ENCODE results near the gene GIMAP7. TPM values are rescaled to one million over a fixed set of nuclear protein-coding genes. Genes with fewer than 3 reads are reported as not detected.
"Not testable (repeated sequence)": the region's sequence is repeated elsewhere in the genome, so short reads cannot be mapped to it uniquely, and the experiment has no call there.

GIMAP7 gene
- total RNA-seq, 1 donor: not detected

DNA sequence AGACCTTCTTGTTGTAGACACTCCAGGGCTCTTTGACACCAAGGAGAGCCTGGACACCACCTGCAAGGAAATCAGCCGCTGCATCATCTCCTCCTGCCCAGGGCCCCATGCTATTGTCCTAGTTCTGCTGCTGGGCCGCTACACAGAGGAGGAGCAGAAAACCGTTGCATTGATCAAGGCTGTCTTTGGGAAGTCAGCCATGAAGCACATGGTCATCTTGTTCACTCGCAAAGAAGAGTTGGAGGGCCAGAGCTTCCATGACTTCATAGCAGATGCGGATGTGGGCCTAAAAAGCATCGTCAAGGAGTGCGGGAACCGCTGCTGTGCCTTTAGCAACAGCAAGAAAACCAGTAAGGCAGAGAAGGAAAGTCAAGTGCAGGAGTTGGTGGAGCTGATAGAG, 5.5 kb downstream of the GIMAP7 start:
- DNase-seq (ENCODE audit: insufficient read length, low spot score, missing footprints): no peak
- no peaks in the 10 kb centered on the region for H3K4me1 ChIP-seq (ENCODE audit: insufficient read depth, low read length)
- no peak overlapping the region for H3K4me3 ChIP-seq (ENCODE audit: insufficient read depth, low read length)
- no peaks in the 10 kb centered on the region for H3K9me3 ChIP-seq (ENCODE audit: low read depth, low read length)
- no peak overlapping the region for H3K27ac ChIP-seq (ENCODE audit: low read depth, low read length)
- no peaks in the 10 kb centered on the region for H3K79me2 ChIP-seq (ENCODE audit: insufficient read depth, low read length)
- H2AFZ ChIP-seq (ENCODE audit: low read length): no peak overlapping the region
- no peaks in the 10 kb centered on the region for H3K27me3 ChIP-seq (ENCODE audit: insufficient read depth, low read length)
- H4K20me1 ChIP-seq (ENCODE audit: insufficient read depth, low read length): no peaks in the 10 kb centered on the region
- no peak overlapping the region for H3K4me2 ChIP-seq (ENCODE audit: insufficient read depth, low read length)
- TF ChIP-seq, protein P1, sequence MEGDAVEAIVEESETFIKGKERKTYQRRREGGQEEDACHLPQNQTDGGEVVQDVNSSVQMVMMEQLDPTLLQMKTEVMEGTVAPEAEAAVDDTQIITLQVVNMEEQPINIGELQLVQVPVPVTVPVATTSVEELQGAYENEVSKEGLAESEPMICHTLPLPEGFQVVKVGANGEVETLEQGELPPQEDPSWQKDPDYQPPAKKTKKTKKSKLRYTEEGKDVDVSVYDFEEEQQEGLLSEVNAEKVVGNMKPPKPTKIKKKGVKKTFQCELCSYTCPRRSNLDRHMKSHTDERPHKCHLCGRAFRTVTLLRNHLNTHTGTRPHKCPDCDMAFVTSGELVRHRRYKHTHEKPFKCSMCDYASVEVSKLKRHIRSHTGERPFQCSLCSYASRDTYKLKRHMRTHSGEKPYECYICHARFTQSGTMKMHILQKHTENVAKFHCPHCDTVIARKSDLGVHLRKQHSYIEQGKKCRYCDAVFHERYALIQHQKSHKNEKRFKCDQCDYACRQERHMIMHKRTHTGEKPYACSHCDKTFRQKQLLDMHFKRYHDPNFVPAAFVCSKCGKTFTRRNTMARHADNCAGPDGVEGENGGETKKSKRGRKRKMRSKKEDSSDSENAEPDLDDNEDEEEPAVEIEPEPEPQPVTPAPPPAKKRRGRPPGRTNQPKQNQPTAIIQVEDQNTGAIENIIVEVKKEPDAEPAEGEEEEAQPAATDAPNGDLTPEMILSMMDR (IDR thresholded peaks at IDR 0.05; ENCODE audit: extremely low read depth, low read depth, low read length): no peak
- H3K36me3 ChIP-seq (ENCODE audit: insufficient read depth, low read length): no peaks in the 10 kb centered on the region

DNA sequence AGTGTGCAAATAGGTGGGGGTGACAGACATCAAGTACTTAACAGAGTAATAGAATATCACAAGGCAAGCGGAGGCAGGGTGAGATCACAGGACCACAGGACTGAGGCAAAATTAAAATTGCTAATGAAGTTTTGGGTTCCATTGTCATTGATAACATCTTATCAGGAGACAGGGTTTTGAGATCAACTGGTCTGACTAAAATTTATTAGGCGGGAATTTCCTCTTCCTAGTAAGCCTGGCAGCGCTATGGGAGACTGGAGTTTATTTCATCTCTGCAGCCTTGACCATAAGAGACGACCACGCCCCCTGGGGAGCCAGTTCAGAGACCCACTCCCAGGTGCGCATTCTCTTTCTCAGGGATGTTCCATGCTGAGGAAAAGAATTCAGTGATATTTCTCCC, 8.3 kb downstream of the GIMAP7 start:
- not testable (repeated sequence) for H3K27ac ChIP-seq (ENCODE audit: low read depth, low read length); H4K20me1 ChIP-seq (ENCODE audit: insufficient read depth, low read length); H3K79me2 ChIP-seq (ENCODE audit: insufficient read depth, low read length); H2AFZ ChIP-seq (ENCODE audit: low read length); H3K27me3 ChIP-seq (ENCODE audit: insufficient read depth, low read length); H3K4me2 ChIP-seq (ENCODE audit: insufficient read depth, low read length); H3K4me1 ChIP-seq (ENCODE audit: insufficient read depth, low read length); H3K36me3 ChIP-seq (ENCODE audit: insufficient read depth, low read length); H3K4me3 ChIP-seq (ENCODE audit: insufficient read depth, low read length); DNase-seq (ENCODE audit: insufficient read length, low spot score, missing footprints); H3K9me3 ChIP-seq (ENCODE audit: low read depth, low read length)

DNA sequence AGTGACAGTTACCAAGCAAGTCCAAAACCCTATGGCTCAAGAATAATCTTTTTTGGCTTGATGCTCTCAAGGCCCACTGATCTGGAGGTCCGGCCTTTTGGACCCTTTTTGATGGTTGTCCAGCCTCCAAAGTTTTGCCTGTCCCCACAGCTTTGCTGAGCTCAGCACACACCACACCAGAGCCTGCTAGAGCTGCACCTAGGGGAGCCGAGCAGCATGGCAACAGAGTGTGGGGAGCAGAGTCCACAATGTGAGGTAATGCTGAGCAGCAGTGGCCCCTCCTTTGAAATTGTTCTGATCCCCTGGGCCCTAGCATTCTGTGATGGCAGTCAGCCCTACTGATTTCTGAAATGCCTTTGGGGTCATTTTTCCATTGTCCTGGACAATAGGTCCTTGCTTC, 9.3 kb downstream of the GIMAP7 start:
- TF ChIP-seq, protein P1 (IDR thresholded peaks at IDR 0.05; ENCODE audit: extremely low read depth, low read depth, low read length): no peak
- no peak for DNase-seq (ENCODE audit: insufficient read length, low spot score, missing footprints)
- H3K9me3 ChIP-seq (ENCODE audit: low read depth, low read length): no peaks in the 10 kb centered on the region
- H3K27me3 ChIP-seq (ENCODE audit: insufficient read depth, low read length): no peaks in the 10 kb centered on the region
- H3K4me1 ChIP-seq (ENCODE audit: insufficient read depth, low read length): no peaks in the 10 kb centered on the region
- no peak overlapping the region for H2AFZ ChIP-seq (ENCODE audit: low read length)
- no peak overlapping the region for H3K27ac ChIP-seq (ENCODE audit: low read depth, low read length)
- no peaks in the 10 kb centered on the region for H3K79me2 ChIP-seq (ENCODE audit: insufficient read depth, low read length)
- H3K4me2 ChIP-seq (ENCODE audit: insufficient read depth, low read length): no peak overlapping the region
- H4K20me1 ChIP-seq (ENCODE audit: insufficient read depth, low read length): no peaks in the 10 kb centered on the region
- H3K4me3 ChIP-seq (ENCODE audit: insufficient read depth, low read length): no peak overlapping the region
- no peaks in the 10 kb centered on the region for H3K36me3 ChIP-seq (ENCODE audit: insufficient read depth, low read length)

DNA sequence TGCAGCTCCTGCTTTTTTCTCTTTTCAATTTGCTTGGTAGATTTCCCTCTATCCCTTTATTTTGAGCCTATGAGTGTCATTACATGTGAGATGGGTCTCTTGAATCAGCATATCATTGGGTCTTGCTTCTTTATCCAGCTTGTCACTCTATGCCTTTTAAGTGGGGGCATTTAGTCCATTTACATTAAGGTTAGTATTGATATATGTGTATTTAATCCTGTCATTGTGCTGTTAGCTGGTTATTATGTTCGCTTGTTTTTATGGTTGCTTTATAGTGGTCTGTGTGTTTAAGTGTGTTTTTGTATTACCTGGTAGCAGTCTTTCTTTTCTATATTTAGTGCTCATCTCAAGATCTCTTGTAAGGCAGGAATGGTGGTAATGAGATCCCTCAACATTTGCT, 17.0 kb downstream of the GIMAP7 start:
- TF ChIP-seq, protein P1 (IDR thresholded peaks at IDR 0.05; ENCODE audit: extremely low read depth, low read depth, low read length): no peak
- Histone ChIP-seq H3K79me2 (ENCODE audit: insufficient read depth, low read length) (no peaks in the 10 kb centered on the region), H3K4me1 (ENCODE audit: insufficient read depth, low read length) (no peaks in the 10 kb centered on the region)

More for the DNA sequence above, 17.0 kb downstream of the GIMAP7 start:
- Histone ChIP-seq H3K4me3 (ENCODE audit: insufficient read depth, low read length) (no peak overlapping the region), H3K4me2 (ENCODE audit: insufficient read depth, low read length) (no peak overlapping the region), H3K9me3 (ENCODE audit: low read depth, low read length) (peaks cover 5% of the 10 kb centered on the region), H4K20me1 (ENCODE audit: insufficient read depth, low read length) (no peaks in the 10 kb centered on the region), H3K27ac (ENCODE audit: low read depth, low read length) (no peak overlapping the region), H2AFZ (ENCODE audit: low read length) (no peak overlapping the region), H3K36me3 (ENCODE audit: insufficient read depth, low read length) (no peaks in the 10 kb centered on the region), H3K27me3 (ENCODE audit: insufficient read depth, low read length) (no peaks in the 10 kb centered on the region)
- no peak for DNase-seq (ENCODE audit: insufficient read length, low spot score, missing footprints)

All from osteoblast (primary cell).